Fibroblast of peridontal ligament (primary cell): ENCODE results near the gene KYNU.
"Not testable (repeated sequence)": the region's sequence is repeated elsewhere in the genome, so short reads cannot be mapped to it uniquely, and the experiment has no call there.

Source experiments
- DNase-seq: peaks from one replicate; pipeline ENCODE4 v3.0.0-alpha.2; 2010; ENCODE audit errors: extremely low read depth

KYNU gene

GRCh38 chr2:143026411-143027054, 149.1 kb downstream of the KYNU start:
- DNase-seq, result no peak

- peak; percentile 21 for DNase-seq
Observed at GRCh38 chr2:143029141-143029540, 151.7 kb downstream of the KYNU start.

- peak; percentile 15 for DNase-seq
Observed at GRCh38 chr2:143030127-143030526, 152.7 kb downstream of the KYNU start.

- DNase-seq, result peak; percentile 92
Observed at GRCh38 chr2:143034292-143035074, 157.0 kb downstream of the KYNU start.

- DNase-seq, result no peak
Observed at GRCh38 chr2:143051465-143051864, 174.0 kb downstream of the KYNU start.

GRCh38 chr2:143053437-143053836, 176.0 kb downstream of the KYNU start:
- not testable (repeated sequence) for DNase-seq

GRCh38 chr2:143056550-143056949, 179.1 kb downstream of the KYNU start:
- no peak for DNase-seq

GRCh38 chr2:143058851-143059250, 181.4 kb downstream of the KYNU start:
- peak; percentile 78 for DNase-seq

GRCh38 chr2:143063612-143064200, 186.2 kb downstream of the KYNU start:
- no peak for DNase-seq

- no peak for DNase-seq
Observed at GRCh38 chr2:143068094-143068493, 190.6 kb downstream of the KYNU start.

GRCh38 chr2:143068509-143068908, 191.0 kb downstream of the KYNU start:
- DNase-seq, result no peak

- no peak for DNase-seq
Observed at GRCh38 chr2:143070704-143071103, 193.2 kb downstream of the KYNU start.

GRCh38 chr2:143071185-143071876, 193.9 kb downstream of the KYNU start:
- no peak for DNase-seq

- not testable (repeated sequence) for DNase-seq
Observed at GRCh38 chr2:143074913-143075312, 197.4 kb downstream of the KYNU start.

- no peak for DNase-seq
Observed at GRCh38 chr2:143075711-143076110, 198.2 kb downstream of the KYNU start.

- DNase-seq, result no peak
Observed at GRCh38 chr2:143078104-143078503, 200.6 kb downstream of the KYNU start.

GRCh38 chr2:143081616-143082015, 204.2 kb downstream of the KYNU start:
- DNase-seq, result no peak

GRCh38 chr2:143083636-143084035, 206.2 kb downstream of the KYNU start:
- DNase-seq, result peak; percentile 84

- no peak for DNase-seq
Observed at GRCh38 chr2:143084462-143084861, 207.0 kb downstream of the KYNU start.

GRCh38 chr2:143085125-143085784, 207.8 kb downstream of the KYNU start:
- no peak for DNase-seq

GRCh38 chr2:143087033-143087432, 209.6 kb downstream of the KYNU start:
- DNase-seq, result peak; percentile 50

GRCh38 chr2:143088388-143088787, 210.9 kb downstream of the KYNU start:
- DNase-seq, result no peak
